H1 (cell line): ENCODE data around the gene LHPP. TPM values are rescaled to one million over a fixed set of nuclear protein-coding genes. Genes with fewer than 3 reads are reported as not detected.

Experiments used
- CTCF ChIA-PET: fragments of 300-600 bp; sonication (Branson Sonifier 250); formaldehyde crosslinking; loops from one replicate; lab custom pipeline; 2021; ENCODE audit not compliant: partially characterized antibody; lab: Charles Lee
- POLR2A ChIA-PET: fragments of 300-600 bp; sonication (Branson Sonifier 250); formaldehyde crosslinking; loops from one replicate; lab custom pipeline; 2021; ENCODE audit warnings: inconsistent platforms; ENCODE audit not compliant: partially characterized antibody; lab: Charles Lee
- DNase-seq, 2 experiments: peaks; one replicate each; pipeline versions ENCODE4 v3.0.0 to v3.0.0-alpha.2; 2010 to 2022; ENCODE audit warnings: low spot score in 2 of 2, low read depth in 1 of 2, mixed read lengths in 1 of 2
- FAIRE-seq: peaks from 2 replicates; lab custom pipeline; 2011; peaks lifted over from hg19 to GRCh38; lab: Jason Lieb, UNC
- H2AFZ ChIP-seq: 2 replicates; pipeline ENCODE4 v1.8.1; 2012; ENCODE audit warnings: low read length, inconsistent platforms
- H2AK5ac ChIP-seq: 2 replicates; pipeline ENCODE4 v1.6.1; 2013; ENCODE audit warnings: low read depth, low read length
- H2BK120ac ChIP-seq: replicated peaks from 2 replicates; pipeline ENCODE3; 2013; ENCODE audit warnings: low read depth, low read length, inconsistent platforms
- H2BK12ac ChIP-seq: 2 replicates; pipeline ENCODE4 v1.6.1; 2013; ENCODE audit warnings: low read depth, low read length
- H2BK15ac ChIP-seq: 2 replicates; pipeline ENCODE4 v1.6.1; 2013; ENCODE audit warnings: low read length
- H2BK20ac ChIP-seq: 2 replicates; pipeline ENCODE4 v1.6.1; 2013; ENCODE audit warnings: low read length
- H2BK5ac ChIP-seq: 2 replicates; pipeline ENCODE4 v1.6.1; 2013; ENCODE audit warnings: low read depth, low read length
- H3K14ac ChIP-seq: 2 replicates; pipeline ENCODE4 v1.6.1; 2013; ENCODE audit warnings: inconsistent platforms; ENCODE audit not compliant: insufficient read length
- H3K18ac ChIP-seq: 2 replicates; pipeline ENCODE4 v1.6.1; 2013; ENCODE audit warnings: low read length; ENCODE audit errors: extremely low read depth
- H3K23ac ChIP-seq: 2 replicates; pipeline ENCODE4 v1.6.1; 2013; ENCODE audit warnings: inconsistent platforms; ENCODE audit not compliant: insufficient read length
- H3K23me2 ChIP-seq: 2 replicates; pipeline ENCODE4 v1.6.1; 2013; ENCODE audit warnings: low read depth, low read length
- H3K27ac ChIP-seq: 2 replicates; pipeline ENCODE4 v1.6.1; 2011; ENCODE audit warnings: low read depth, low read length, inconsistent platforms
- H3K27me3 ChIP-seq, 4 experiments: replicated peaks in 1 of 4; 1 replicate in 1 of 4; 2 replicates in 3 of 4; pipeline versions ENCODE4 v1.6.1 to v1.8.1; 2011 to 2013; ENCODE audit warnings: low read length in 3 of 4, mild to moderate bottlenecking in 3 of 4, inconsistent platforms in 2 of 4, mixed read lengths in 2 of 4, moderate library complexity in 1 of 4; ENCODE audit not compliant: control insufficient read depth in 3 of 4, insufficient read depth in 3 of 4; ENCODE audit errors: extremely low read depth in 1 of 4
- H3K36me3 ChIP-seq, 4 experiments: 2 replicates each; pipeline versions ENCODE4 v1.6.1 to v1.8.1; 2011 to 2013; ENCODE audit warnings: mild to moderate bottlenecking in 4 of 4, low read length in 3 of 4, moderate library complexity in 2 of 4, control low read depth in 1 of 4, inconsistent platforms in 1 of 4; ENCODE audit not compliant: insufficient read depth in 4 of 4, control insufficient read depth in 2 of 4
- H3K4ac ChIP-seq: replicated peaks from 2 replicates; pipeline ENCODE3; 2013; ENCODE audit warnings: low read length, low read depth, mixed read lengths, inconsistent platforms; ENCODE audit not compliant: insufficient read length
- H3K4me1 ChIP-seq, 4 experiments: replicated peaks in 1 of 4; 1 replicate in 1 of 4; 2 replicates in 3 of 4; pipeline versions ENCODE4 v1.6.1 to v1.8.1; 2011 to 2013; ENCODE audit warnings: low read length in 3 of 4, inconsistent platforms in 2 of 4, mixed read lengths in 1 of 4; ENCODE audit not compliant: insufficient read depth in 4 of 4, control insufficient read depth in 3 of 4
- H3K4me2 ChIP-seq, 2 experiments: 2 replicates each; pipeline versions ENCODE4 v1.6.1 to v1.8.1; 2011 to 2013; ENCODE audit warnings: low read depth in 2 of 2, low read length in 2 of 2, control low read depth in 1 of 2, inconsistent platforms in 1 of 2, mild to moderate bottlenecking in 1 of 2; ENCODE audit not compliant: insufficient read depth in 1 of 2
- H3K4me3 ChIP-seq, 4 experiments: fragments of 200-600, 300-600 bp in 1 of 4; sonication (generic), shearing (Covaris generic), sonication (Bioruptor Twin) in 1 of 4; 2 replicates each; pipeline versions ENCODE4 v1.5.1 to v1.8.1; 2011 to 2016; ENCODE audit warnings: low read length in 4 of 4, low read depth in 3 of 4, control low read depth in 2 of 4, inconsistent platforms in 2 of 4, mild to moderate bottlenecking in 2 of 4, mixed read lengths in 1 of 4, moderate library complexity in 1 of 4; ENCODE audit not compliant: insufficient read depth in 2 of 4; ENCODE audit errors: extremely low read depth in 1 of 4
- H3K56ac ChIP-seq: replicated peaks from 2 replicates; pipeline ENCODE3; 2013; ENCODE audit warnings: low read depth, mild to moderate bottlenecking, mixed read lengths, low read length, inconsistent platforms; ENCODE audit not compliant: insufficient read length
- H3K79me1 ChIP-seq: 2 replicates; pipeline ENCODE4 v1.6.1; 2013; ENCODE audit warnings: low read depth, low read length, control low read depth
- H3K79me2 ChIP-seq, 2 experiments: 2 replicates each; pipeline versions ENCODE4 v1.6.1 to v1.8.1; 2012 to 2013; ENCODE audit warnings: low read length in 2 of 2, mild to moderate bottlenecking in 2 of 2, inconsistent platforms in 1 of 2; ENCODE audit not compliant: insufficient read depth in 2 of 2, control insufficient read depth in 1 of 2
- H3K9ac ChIP-seq, 4 experiments: replicated peaks in 1 of 4; 1 replicate in 1 of 4; 2 replicates in 3 of 4; pipeline versions ENCODE4 v1.6.1 to v1.8.1; 2011 to 2013; ENCODE audit warnings: low read depth in 3 of 4, low read length in 3 of 4, control low read depth in 2 of 4, mild to moderate bottlenecking in 2 of 4, moderate library complexity in 2 of 4, inconsistent platforms in 1 of 4; ENCODE audit errors: extremely low read depth in 1 of 4
- H3K9me3 ChIP-seq, 2 experiments: 2 replicates each; pipeline versions ENCODE4 v1.6.1 to v1.8.1; 2012 to 2013; ENCODE audit warnings: mild to moderate bottlenecking in 2 of 2, moderate library complexity in 2 of 2, control low read depth in 1 of 2, inconsistent platforms in 1 of 2, low read depth in 1 of 2, low read length in 1 of 2, mixed read lengths in 1 of 2; ENCODE audit not compliant: insufficient read depth in 2 of 2
- H4K20me1 ChIP-seq, 2 experiments: replicated peaks in 1 of 2; 2 replicates each; pipeline versions ENCODE3 to v1.8.1; 2011 to 2013; ENCODE audit warnings: inconsistent platforms in 2 of 2, low read length in 2 of 2, mild to moderate bottlenecking in 1 of 2; ENCODE audit not compliant: insufficient read depth in 2 of 2, control insufficient read depth in 1 of 2
- H4K5ac ChIP-seq: 2 replicates; pipeline ENCODE4 v1.6.1; 2013; ENCODE audit warnings: low read length, low read depth, mixed read lengths, inconsistent platforms; ENCODE audit not compliant: insufficient read length
- H4K8ac ChIP-seq: 2 replicates; pipeline ENCODE4 v1.8.0; 2013; ENCODE audit warnings: mild to moderate bottlenecking, moderate library complexity, low read length, inconsistent platforms; ENCODE audit not compliant: insufficient read depth; ENCODE audit errors: extremely low read depth
- H4K91ac ChIP-seq: replicated peaks from 2 replicates; pipeline ENCODE3; 2013; ENCODE audit warnings: low read length, mixed read lengths, inconsistent platforms; ENCODE audit not compliant: insufficient read length
- BCL11A ChIP-seq, 2 experiments: IDR thresholded peaks; one replicate each; pipeline ENCODE4 v1.6.1; 2011; ENCODE audit warnings: low read depth in 2 of 2, low read length in 2 of 2, mild to moderate bottlenecking in 2 of 2
- EZH2 ChIP-seq: fragments of 200-600 bp; sonication (generic); IDR thresholded peaks from 2 replicates; pipeline ENCODE4 v1.7.1; 2012; ENCODE audit warnings: low read depth, mild to moderate bottlenecking, moderate library complexity, low read length, inconsistent platforms; ENCODE audit not compliant: severe bottlenecking
- FOSL1 ChIP-seq: IDR thresholded peaks from 2 replicates; pipeline ENCODE4 v1.6.1; 2011; ENCODE audit warnings: mild to moderate bottlenecking, low read depth, low read length, moderate library complexity; ENCODE audit not compliant: insufficient read depth
- WGBS, 2 experiments: shearing (Covaris generic) in 1 of 2; methylation state at CpG; one replicate each; pipeline versions ENCODE4 v1.1.6 to v1.1.7; 2013 to 2015; ENCODE audit warnings: low lambda C conversion rate in 2 of 2, mixed read lengths in 2 of 2, inconsistent platforms in 1 of 2, low coverage in 1 of 2, missing lambda C conversion rate in 1 of 2; ENCODE audit not compliant: insufficient replicate concordance in 2 of 2, insufficient coverage in 1 of 2, insufficient read length in 1 of 2; ENCODE audit errors: extremely low coverage in 1 of 2, missing lambda C conversion rate in 1 of 2; 5-methylcytosine and 5-hydroxymethylcytosine counted together
- polyA plus RNA-seq, 7 experiments: library from polyadenylated mRNA; depleted of rRNA in 3 of 7; stranded (reverse) in 5 of 7; unstranded in 2 of 7; fragments of >200 nt in 5 of 7; fragments of 200-250 nt in 2 of 7; gene quantifications; 1 replicate in 5 of 7; 2 replicates in 1 of 7; 4 replicates in 1 of 7; pipeline versions ENCODE4 v1.2.1 to v1.2.3, GENCODE V29; 2011 to 2013; ENCODE audit warnings: missing spikeins in 2 of 7, mixed read lengths in 2 of 7
- total RNA-seq: library from RNA; stranded (reverse); fragmentation: NEBNext Ultra II Directional; extraction: Animal tissue kit (Norgen Biotek cat#: 25700); gene quantifications from 2 replicates; pipeline ENCODE4 v1.2.1, GENCODE V29; 2021

Gene LHPP
- total and polyA plus RNA-seq, 2 of the 8 experiments (the other 6 are each of a cell fraction or from before 2014, with no cell fraction given): 26.0 to 45.0 TPM

DNA sequence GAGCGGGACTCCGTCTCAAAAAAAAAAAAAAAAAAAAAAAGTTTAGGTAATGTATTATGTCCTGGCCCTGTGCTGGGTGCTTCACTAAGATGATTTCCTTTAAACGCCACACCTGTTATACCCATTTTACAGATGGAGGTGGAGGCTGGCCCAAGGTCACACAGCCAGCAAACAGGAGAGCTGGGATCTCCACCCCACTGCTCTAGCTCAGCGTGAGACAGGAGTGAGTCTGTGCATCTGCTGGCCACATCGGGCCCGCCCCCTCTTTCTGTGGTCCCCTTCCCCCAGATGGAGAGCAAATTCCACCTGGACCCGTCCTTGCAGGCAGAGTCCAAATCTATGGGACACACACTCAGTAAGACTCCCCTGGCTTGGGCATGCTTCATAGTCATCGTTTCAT is 51.0 kb downstream of the LHPP start:
- no peak overlapping the region for H3K4ac ChIP-seq
- H3K14ac ChIP-seq: no peak overlapping the region
- H4K5ac ChIP-seq: no peak overlapping the region
- H2BK5ac ChIP-seq: no peak overlapping the region
- no peak overlapping the region for H3K23ac ChIP-seq
- H3K23me2 ChIP-seq: no peaks in the 10 kb centered on the region; the same call in 1 of the 2 replicates
- no peaks in the 10 kb centered on the region for H4K20me1 ChIP-seq
- TF ChIP-seq BCL11A (IDR thresholded peaks at IDR 0.05; ENCODE audit: low read depth in 2 of 2, low read length in 2 of 2) (no peak), EZH2 (no peak), FOSL1 (no peak)
- H3K9me3 ChIP-seq: no peaks in the 10 kb centered on the region
- H3K18ac ChIP-seq: no peak overlapping the region
- no peak overlapping the region for H3K27ac ChIP-seq
- FAIRE-seq: no peak
- H3K4me2 ChIP-seq: no peak overlapping the region
- H3K56ac ChIP-seq: no peak overlapping the region
- H4K91ac ChIP-seq: no peak overlapping the region
- H2BK12ac ChIP-seq: no peak overlapping the region
- no peak overlapping the region for H2AK5ac ChIP-seq
- H2BK20ac ChIP-seq: no peak overlapping the region
- peaks cover 0 to 2% (median 0%) of the 10 kb centered on the region in 4 experiments; a peak in 1 of 7 replicates for H3K4me1 ChIP-seq
- no peak overlapping the region for H3K4me3 ChIP-seq
- no peaks in the 10 kb centered on the region for H3K27me3 ChIP-seq
- no peak overlapping the region for H2BK120ac ChIP-seq
- H3K79me2 ChIP-seq: no peaks in the 10 kb centered on the region
- H2BK15ac ChIP-seq: no peak overlapping the region
- no peak overlapping the region for H4K8ac ChIP-seq
- POLR2A ChIA-PET: interaction anchor here (0.6 to 2.2 kb wide), 6 partner anchors 16 to 292 kb away, joined by 3 to 5 read pairs (median 3); partner anchors contain the start of genes EEF1AKMT2 and OAT
- no peak overlapping the region for H2AFZ ChIP-seq
- H3K79me1 ChIP-seq: no peaks in the 10 kb centered on the region
- 82% methylated on average over 4 of the region's 8 CpGs; no CpG with 5 or more reads in 1 of the 2 experiments for WGBS, 2 experiments
- no peaks in the 10 kb centered on the region for H3K36me3 ChIP-seq
- H3K9ac ChIP-seq: no peak overlapping the region
- DNase-seq: no peak
- CTCF ChIA-PET: interaction anchor here (1.1 to 2.0 kb wide), 5 partner anchors 8 to 132 kb away, joined by 3 to 7 read pairs (median 3); no protein-coding TSS in a partner anchor
